Testis (tissue), 3 donors: ENCODE measurements around the gene ZNF91. TPM values are rescaled to one million over a fixed set of nuclear protein-coding genes. Genes with fewer than 3 reads are reported as not detected.
"Not testable (repeated sequence)": the region's sequence is repeated elsewhere in the genome, so short reads cannot be mapped to it uniquely, and the experiment has no call there.

ENCODE experiments used
- DNase-seq: peaks from one replicate; pipeline ENCODE4 v3.0.0-alpha.2; 2019
- H3K27ac ChIP-seq, 2 donors: fragments of 200-600 bp; sonication (generic); one replicate each; pipeline ENCODE4 v1.5.1; 2019
- H3K27me3 ChIP-seq: fragments of 200-600 bp; sonication (generic); one replicate; pipeline ENCODE4 v1.5.1; 2019
- H3K36me3 ChIP-seq: fragments of 200-600 bp; sonication (generic); one replicate; pipeline ENCODE4 v1.5.1; 2017; ENCODE audit warnings: low read depth; ENCODE audit errors: missing control alignments
- H3K4me1 ChIP-seq: fragments of 200-600 bp; sonication (generic); one replicate; pipeline ENCODE4 v1.5.1; 2019
- H3K4me3 ChIP-seq, 2 donors: fragments of 200-600 bp; sonication (generic); one replicate each; pipeline ENCODE4 v1.5.1; 2017 to 2019
- H3K9me3 ChIP-seq: fragments of 200-600 bp; sonication (generic); one replicate; pipeline ENCODE4 v1.5.1; 2017
- POLR2A ChIP-seq: fragments of 450-650 bp; IDR thresholded peaks from one replicate; pipeline ENCODE4 v1.6.1; 2017; ENCODE audit warnings: antibody characterized with exemption, mild to moderate bottlenecking, moderate library complexity
- WGBS, 2 donors: methylation state at CpG; one replicate each; pipeline ENCODE4 v1.1.5; 2018; 5-methylcytosine and 5-hydroxymethylcytosine counted together
- intact Hi-C: fragments of 100-400 bp; cut with DNase I; formaldehyde crosslinking; loops from one replicate; pipeline ENCODE4 v1.15.1; 2023; ENCODE audit warnings: low total_unique reads
- polyA plus RNA-seq: library from polyadenylated mRNA; stranded (reverse); fragments of 350-450 nt; fragmentation: Illumina TruSeq; extraction: RNeasy Lipid Tissue Mini Kit (QIAGEN cat#74804); gene quantifications from one replicate; pipeline ENCODE4 v1.2.3, GENCODE V29; 2014; ENCODE audit warnings: low read depth, low replicate concordance; ENCODE audit not compliant: insufficient read depth
- total RNA-seq, 2 donors: library from RNA; depleted of rRNA; stranded (reverse); fragments of >200 nt; gene quantifications; one replicate each; pipeline ENCODE4 v1.2.3, GENCODE V29; 2016
- TF ChIP-seq, protein P1 (sequence below), 3 experiments: fragments of 450-650 bp in 2 of 3; fragments of 200-600 bp in 1 of 3; sonication (generic) in 1 of 3; IDR thresholded peaks; one replicate each; pipeline ENCODE4 v1.5.1; 2016 to 2019; ENCODE audit warnings: antibody characterized with exemption in 3 of 3, mild to moderate bottlenecking in 2 of 3, moderate library complexity in 1 of 3

ZNF91 gene
- total and polyA plus RNA-seq, 3 donors from 2014 or later = 50.1 to 101 (median 96.1) TPM

DNA sequence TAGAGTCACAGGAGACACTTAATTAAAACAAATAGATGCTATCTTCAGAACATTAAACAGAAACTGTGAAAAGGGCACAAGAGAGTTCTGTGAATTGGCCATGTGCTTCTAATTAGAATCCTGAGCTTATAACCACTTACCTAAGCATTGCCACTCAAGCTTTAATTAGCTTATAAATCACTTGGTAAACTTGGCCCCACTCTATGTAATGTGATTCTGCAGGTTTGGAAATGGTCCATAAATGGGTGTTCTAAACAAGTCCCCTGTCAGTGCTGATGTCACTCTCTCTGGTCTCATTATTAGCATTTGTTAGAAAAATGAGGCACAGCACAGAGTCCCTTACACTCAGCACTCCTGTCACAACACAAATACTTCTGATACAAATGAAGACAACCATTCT lies 18.0 kb downstream of the ZNF91 start:
- TF ChIP-seq POLR2A = no peak
- TF ChIP-seq, protein P1, sequence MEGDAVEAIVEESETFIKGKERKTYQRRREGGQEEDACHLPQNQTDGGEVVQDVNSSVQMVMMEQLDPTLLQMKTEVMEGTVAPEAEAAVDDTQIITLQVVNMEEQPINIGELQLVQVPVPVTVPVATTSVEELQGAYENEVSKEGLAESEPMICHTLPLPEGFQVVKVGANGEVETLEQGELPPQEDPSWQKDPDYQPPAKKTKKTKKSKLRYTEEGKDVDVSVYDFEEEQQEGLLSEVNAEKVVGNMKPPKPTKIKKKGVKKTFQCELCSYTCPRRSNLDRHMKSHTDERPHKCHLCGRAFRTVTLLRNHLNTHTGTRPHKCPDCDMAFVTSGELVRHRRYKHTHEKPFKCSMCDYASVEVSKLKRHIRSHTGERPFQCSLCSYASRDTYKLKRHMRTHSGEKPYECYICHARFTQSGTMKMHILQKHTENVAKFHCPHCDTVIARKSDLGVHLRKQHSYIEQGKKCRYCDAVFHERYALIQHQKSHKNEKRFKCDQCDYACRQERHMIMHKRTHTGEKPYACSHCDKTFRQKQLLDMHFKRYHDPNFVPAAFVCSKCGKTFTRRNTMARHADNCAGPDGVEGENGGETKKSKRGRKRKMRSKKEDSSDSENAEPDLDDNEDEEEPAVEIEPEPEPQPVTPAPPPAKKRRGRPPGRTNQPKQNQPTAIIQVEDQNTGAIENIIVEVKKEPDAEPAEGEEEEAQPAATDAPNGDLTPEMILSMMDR (IDR thresholded peaks at IDR 0.05) = no peak
- no peaks in the 10 kb centered on the region for H3K27me3 ChIP-seq
- H3K4me3 ChIP-seq = no peak overlapping the region
- no peak for DNase-seq
- intact Hi-C loops = no loop called here
- no peak overlapping the region for H3K27ac ChIP-seq
- H3K4me1 ChIP-seq = no peaks in the 10 kb centered on the region
- no peaks in the 10 kb centered on the region for H3K36me3 ChIP-seq
- no peaks in the 10 kb centered on the region for H3K9me3 ChIP-seq

DNA sequence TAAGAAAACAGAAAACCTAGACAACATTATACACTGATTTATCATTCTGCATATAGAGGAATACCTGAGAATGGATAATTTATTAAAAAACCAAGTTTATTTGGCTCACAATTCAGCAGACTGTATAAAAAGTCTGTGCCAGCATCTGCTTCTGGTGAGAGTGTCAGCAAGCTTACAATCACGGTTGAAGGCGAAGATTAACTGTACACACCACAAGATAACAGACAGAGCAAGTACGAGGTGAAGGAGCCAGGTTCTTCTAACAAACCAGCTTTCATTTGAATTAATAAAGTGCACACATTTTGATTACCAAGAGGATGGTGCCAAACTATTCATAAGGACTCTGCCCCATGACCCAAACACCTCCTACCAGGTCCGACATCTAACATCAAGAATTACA lies 28.8 kb downstream of the ZNF91 start:
- Histone ChIP-seq H3K27ac (no peak overlapping the region), H3K4me3 (no peak overlapping the region), H3K4me1 (no peaks in the 10 kb centered on the region), H3K9me3 (no peaks in the 10 kb centered on the region), H3K27me3 (no peaks in the 10 kb centered on the region), H3K36me3 (no peaks in the 10 kb centered on the region)
- intact Hi-C loops = no loop called here
- TF ChIP-seq, protein P1 (IDR thresholded peaks at IDR 0.05) = no peak
- TF ChIP-seq POLR2A = no peak
- WGBS, 2 donors = 93 to 97% methylated on average over 4 of the region's 4 CpGs
- no peak for DNase-seq

DNA sequence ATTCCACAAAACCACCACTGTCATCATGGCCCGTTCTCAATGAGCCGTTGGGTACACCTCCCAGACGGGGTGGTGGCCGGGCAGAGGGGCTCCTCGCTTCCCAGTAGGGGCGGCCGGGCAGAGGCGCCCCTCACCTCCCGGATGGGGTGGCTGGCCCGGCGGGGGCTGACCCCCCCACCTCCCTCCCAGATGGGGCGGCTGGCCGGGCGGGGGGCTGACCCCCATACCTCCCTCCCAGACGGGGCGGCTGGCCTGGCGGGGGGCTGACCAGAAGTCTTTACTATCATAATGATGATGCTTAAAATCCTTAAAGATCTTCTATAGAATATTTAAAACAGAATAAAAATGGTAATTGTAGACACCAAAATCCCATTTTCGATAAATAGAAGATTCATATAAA lies 29.2 kb downstream of the ZNF91 start:
- 98 to 99% methylated on average over 17 to 18 of the region's 18 CpGs for WGBS, 2 donors
- H3K27me3 ChIP-seq, intact Hi-C loops, H3K36me3 ChIP-seq, H3K4me1 ChIP-seq, H3K4me3 ChIP-seq, H3K27ac ChIP-seq, H3K9me3 ChIP-seq, DNase-seq: not testable (repeated sequence)

DNA sequence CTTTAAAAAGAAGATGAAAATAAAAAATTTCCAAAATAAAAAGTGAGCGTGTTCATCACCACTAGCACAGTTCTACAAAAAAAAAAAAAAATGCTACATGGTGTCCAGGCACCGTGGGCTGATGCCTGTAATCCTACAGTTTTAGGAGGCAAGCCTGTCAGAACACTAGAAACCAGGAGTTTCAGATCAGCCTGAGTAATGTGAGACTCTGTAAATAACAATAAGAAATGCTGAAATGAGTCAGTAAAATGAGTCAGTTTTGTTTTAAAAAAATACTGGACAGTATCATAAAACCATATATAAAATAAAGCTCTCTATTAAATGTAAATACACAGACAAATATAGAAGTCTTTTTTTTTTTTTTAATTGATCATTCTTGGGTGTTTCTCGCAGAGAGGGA lies 30.0 kb downstream of the ZNF91 start:
- DNase-seq = no peak
- Histone ChIP-seq H3K27me3 (no peaks in the 10 kb centered on the region), H3K36me3 (no peaks in the 10 kb centered on the region), H3K4me1 (no peaks in the 10 kb centered on the region), H3K4me3 (no peak overlapping the region), H3K9me3 (no peaks in the 10 kb centered on the region), H3K27ac (no peak overlapping the region)
- 94 to 96% methylated on average over 3 of the region's 3 CpGs for WGBS, 2 donors
- TF ChIP-seq, protein P1 (IDR thresholded peaks at IDR 0.05) = no peak
- no peak for TF ChIP-seq POLR2A
- intact Hi-C loops = no loop called here

DNA sequence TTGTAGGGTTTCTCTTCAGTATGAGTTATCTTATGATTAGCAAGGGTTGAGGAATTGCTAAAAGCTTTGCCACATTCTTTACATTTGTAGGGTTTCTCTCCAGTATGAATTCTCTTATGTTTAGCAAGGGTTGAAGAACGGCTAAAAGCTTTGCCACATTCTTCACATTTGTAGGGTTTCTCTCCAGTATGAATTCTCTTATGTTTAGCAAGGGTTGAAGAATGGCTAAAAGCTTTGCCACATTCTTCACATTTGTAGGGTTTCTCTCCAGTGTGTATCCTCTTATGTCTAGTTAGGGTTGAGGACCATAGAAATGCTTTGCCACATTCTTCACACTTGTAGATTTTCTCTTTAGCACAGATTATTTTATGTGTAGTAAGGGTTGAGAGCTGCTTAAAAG lies 33.4 kb downstream of the ZNF91 start:
- H3K9me3 ChIP-seq, H3K27ac ChIP-seq, H3K27me3 ChIP-seq, H3K4me1 ChIP-seq, H3K4me3 ChIP-seq, intact Hi-C loops, H3K36me3 ChIP-seq, DNase-seq: not testable (repeated sequence)
- 80 to 95% methylated on average over 1 of the region's 1 CpG for whole genome bisulfite sequencing, 2 donors

DNA sequence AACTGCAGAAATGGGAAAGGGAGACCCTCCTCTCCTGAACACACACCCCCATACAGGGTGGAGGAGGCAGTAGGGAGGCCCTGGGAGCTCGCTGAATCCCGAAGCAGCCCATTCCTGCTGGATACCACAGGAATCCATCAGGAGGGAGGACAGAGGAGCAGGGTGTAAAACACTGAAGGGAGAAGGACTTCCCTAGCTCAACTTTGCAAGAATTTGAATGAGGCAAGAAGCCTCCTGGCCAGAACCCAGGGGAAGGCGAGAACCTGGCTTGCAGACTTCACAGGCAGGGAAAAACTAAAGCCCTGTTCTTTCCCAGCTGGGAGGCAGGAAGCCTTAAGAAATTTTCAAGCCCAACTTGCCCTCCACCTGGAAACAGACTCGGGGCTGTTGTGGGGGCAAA lies 43.5 kb downstream of the ZNF91 start:
- no peak for DNase-seq
- intact Hi-C loops = no loop called here
- Histone ChIP-seq H3K36me3 (no peaks in the 10 kb centered on the region), H3K9me3 (no peaks in the 10 kb centered on the region), H3K4me3 (no peak overlapping the region), H3K4me1 (no peaks in the 10 kb centered on the region), H3K27me3 (no peaks in the 10 kb centered on the region), H3K27ac (no peak overlapping the region)
- TF ChIP-seq, protein P1 (IDR thresholded peaks at IDR 0.05) = no peak
- TF ChIP-seq POLR2A = no peak
- WGBS, 2 donors = 95 to 97% methylated on average over 4 of the region's 4 CpGs
